GM23338 (cell line): ENCODE measurements around the gene UQCC2.
A peak's percentile ranks its signal among the peaks of the same experiment; 100 is the strongest.

Source experiments
- CREB1 ChIP-seq: fragments of 250-450 bp; sonication (Bioruptor Pico); IDR thresholded peaks from 2 replicates; pipeline ENCODE4 v1.5.0; 2020; ENCODE audit warnings: low read depth, mild to moderate bottlenecking, moderate library complexity
- EZH2 ChIP-seq: fragments of 200-600 bp; sonication (generic); IDR thresholded peaks from one replicate; pipeline ENCODE4 v1.8.0; 2017; ENCODE audit warnings: antibody characterized with exemption, mild to moderate bottlenecking, low read depth; ENCODE audit not compliant: unreplicated experiment
- EZH2phosphoT487 ChIP-seq: fragments of 200-600 bp; sonication (generic); IDR thresholded peaks from one replicate; pipeline ENCODE4 v1.8.1; 2018; ENCODE audit warnings: antibody characterized with exemption; ENCODE audit not compliant: unreplicated experiment
- JUNB ChIP-seq: IDR thresholded peaks from one replicate; pipeline ENCODE4 v1.6.1; 2016; ENCODE audit warnings: antibody characterized with exemption; ENCODE audit not compliant: unreplicated experiment
- NANOG ChIP-seq: IDR thresholded peaks from 2 replicates; pipeline ENCODE4 v1.6.1; 2016; ENCODE audit warnings: antibody characterized with exemption, borderline replicate concordance
- POLR2AphosphoS5 ChIP-seq: IDR thresholded peaks from 2 replicates; pipeline ENCODE4 v1.6.1; 2016; ENCODE audit warnings: antibody characterized with exemption, low read depth
- STAT1 ChIP-seq: IDR thresholded peaks from one replicate; pipeline ENCODE4 v1.6.1; 2016; ENCODE audit warnings: antibody characterized with exemption; ENCODE audit not compliant: unreplicated experiment
- ZNF114 ChIP-seq: fragments of 250-450 bp; sonication (Bioruptor Pico); IDR thresholded peaks from 2 replicates; pipeline ENCODE4 v1.5.0; 2020; ENCODE audit warnings: mild to moderate bottlenecking, moderate library complexity
- ZNF331 ChIP-seq: fragments of 250-450 bp; sonication (Bioruptor Pico); IDR thresholded peaks from 2 replicates; pipeline ENCODE4 v1.5.0; 2020; ENCODE audit warnings: low read depth, mild to moderate bottlenecking, moderate library complexity
- TF ChIP-seq, protein P1 (sequence below), 2 experiments: fragments of 200-600 bp in 1 of 2; sonication (generic) in 1 of 2; conservative IDR thresholded peaks; 2 replicates each; pipeline versions ENCODE4 v1.5.1 to v1.6.1; 2016 to 2017; ENCODE audit warnings: antibody characterized with exemption in 2 of 2, low read depth in 2 of 2, mild to moderate bottlenecking in 2 of 2, moderate library complexity in 1 of 2
- TF ChIP-seq, protein P2 (sequence below): IDR thresholded peaks from one replicate; pipeline ENCODE4 v1.6.1; 2018; ENCODE audit warnings: antibody characterized with exemption; ENCODE audit not compliant: unreplicated experiment
- TF ChIP-seq, protein P3 (sequence below): IDR thresholded peaks from 2 replicates; pipeline ENCODE4 v1.6.1; 2016; ENCODE audit warnings: antibody characterized with exemption
- TF ChIP-seq, protein P4 (sequence below): fragments of 250-450 bp; sonication (Bioruptor Pico); IDR thresholded peaks from 2 replicates; pipeline ENCODE4 v1.5.0; 2020; ENCODE audit warnings: mild to moderate bottlenecking, moderate library complexity

DNA sequence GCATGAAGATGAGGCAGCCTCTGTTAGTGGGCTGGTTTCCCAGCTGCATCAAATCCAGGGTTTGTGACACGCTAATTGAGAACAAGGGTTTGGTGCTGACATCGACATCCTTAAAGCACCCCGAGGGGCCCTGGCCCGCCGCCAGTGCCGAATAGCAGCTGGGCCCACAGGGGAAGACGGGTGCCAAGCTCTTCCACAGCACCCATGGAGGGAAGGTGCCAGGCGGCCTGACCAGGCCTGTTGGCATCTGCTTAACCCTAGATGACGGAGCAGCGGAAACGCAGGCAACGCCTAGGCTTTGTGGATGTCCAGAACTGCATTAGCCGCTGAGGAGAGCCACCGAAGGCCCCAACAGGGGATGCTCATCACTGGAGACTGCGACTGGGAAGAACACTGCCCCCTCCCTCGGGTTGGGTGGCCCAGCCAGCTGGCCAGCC, 16.0 kb downstream of the UQCC2 start:
- TF ChIP-seq, protein P1, sequence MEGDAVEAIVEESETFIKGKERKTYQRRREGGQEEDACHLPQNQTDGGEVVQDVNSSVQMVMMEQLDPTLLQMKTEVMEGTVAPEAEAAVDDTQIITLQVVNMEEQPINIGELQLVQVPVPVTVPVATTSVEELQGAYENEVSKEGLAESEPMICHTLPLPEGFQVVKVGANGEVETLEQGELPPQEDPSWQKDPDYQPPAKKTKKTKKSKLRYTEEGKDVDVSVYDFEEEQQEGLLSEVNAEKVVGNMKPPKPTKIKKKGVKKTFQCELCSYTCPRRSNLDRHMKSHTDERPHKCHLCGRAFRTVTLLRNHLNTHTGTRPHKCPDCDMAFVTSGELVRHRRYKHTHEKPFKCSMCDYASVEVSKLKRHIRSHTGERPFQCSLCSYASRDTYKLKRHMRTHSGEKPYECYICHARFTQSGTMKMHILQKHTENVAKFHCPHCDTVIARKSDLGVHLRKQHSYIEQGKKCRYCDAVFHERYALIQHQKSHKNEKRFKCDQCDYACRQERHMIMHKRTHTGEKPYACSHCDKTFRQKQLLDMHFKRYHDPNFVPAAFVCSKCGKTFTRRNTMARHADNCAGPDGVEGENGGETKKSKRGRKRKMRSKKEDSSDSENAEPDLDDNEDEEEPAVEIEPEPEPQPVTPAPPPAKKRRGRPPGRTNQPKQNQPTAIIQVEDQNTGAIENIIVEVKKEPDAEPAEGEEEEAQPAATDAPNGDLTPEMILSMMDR (conservative IDR thresholded peaks at IDR 0.05; ENCODE audit: low read depth in 2 of 2), result no peak
- TF ChIP-seq CREB1 (no peak), POLR2AphosphoS5 (0 out of 2 replicates have a peak, but pooled peaks have one; percentile 9), EZH2 (no peak), EZH2phosphoT487 (no peak), ZNF331 (CRISPR knock-in tag) (no peak), JUNB (no peak), STAT1 (no peak), NANOG (no peak), ZNF114 (CRISPR knock-in tag) (no peak)
- TF ChIP-seq, protein P2, sequence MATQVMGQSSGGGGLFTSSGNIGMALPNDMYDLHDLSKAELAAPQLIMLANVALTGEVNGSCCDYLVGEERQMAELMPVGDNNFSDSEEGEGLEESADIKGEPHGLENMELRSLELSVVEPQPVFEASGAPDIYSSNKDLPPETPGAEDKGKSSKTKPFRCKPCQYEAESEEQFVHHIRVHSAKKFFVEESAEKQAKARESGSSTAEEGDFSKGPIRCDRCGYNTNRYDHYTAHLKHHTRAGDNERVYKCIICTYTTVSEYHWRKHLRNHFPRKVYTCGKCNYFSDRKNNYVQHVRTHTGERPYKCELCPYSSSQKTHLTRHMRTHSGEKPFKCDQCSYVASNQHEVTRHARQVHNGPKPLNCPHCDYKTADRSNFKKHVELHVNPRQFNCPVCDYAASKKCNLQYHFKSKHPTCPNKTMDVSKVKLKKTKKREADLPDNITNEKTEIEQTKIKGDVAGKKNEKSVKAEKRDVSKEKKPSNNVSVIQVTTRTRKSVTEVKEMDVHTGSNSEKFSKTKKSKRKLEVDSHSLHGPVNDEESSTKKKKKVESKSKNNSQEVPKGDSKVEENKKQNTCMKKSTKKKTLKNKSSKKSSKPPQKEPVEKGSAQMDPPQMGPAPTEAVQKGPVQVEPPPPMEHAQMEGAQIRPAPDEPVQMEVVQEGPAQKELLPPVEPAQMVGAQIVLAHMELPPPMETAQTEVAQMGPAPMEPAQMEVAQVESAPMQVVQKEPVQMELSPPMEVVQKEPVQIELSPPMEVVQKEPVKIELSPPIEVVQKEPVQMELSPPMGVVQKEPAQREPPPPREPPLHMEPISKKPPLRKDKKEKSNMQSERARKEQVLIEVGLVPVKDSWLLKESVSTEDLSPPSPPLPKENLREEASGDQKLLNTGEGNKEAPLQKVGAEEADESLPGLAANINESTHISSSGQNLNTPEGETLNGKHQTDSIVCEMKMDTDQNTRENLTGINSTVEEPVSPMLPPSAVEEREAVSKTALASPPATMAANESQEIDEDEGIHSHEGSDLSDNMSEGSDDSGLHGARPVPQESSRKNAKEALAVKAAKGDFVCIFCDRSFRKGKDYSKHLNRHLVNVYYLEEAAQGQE, result no peak
- TF ChIP-seq, protein P3, sequence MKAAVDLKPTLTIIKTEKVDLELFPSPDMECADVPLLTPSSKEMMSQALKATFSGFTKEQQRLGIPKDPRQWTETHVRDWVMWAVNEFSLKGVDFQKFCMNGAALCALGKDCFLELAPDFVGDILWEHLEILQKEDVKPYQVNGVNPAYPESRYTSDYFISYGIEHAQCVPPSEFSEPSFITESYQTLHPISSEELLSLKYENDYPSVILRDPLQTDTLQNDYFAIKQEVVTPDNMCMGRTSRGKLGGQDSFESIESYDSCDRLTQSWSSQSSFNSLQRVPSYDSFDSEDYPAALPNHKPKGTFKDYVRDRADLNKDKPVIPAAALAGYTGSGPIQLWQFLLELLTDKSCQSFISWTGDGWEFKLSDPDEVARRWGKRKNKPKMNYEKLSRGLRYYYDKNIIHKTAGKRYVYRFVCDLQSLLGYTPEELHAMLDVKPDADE, result no peak
- TF ChIP-seq, protein P4, sequence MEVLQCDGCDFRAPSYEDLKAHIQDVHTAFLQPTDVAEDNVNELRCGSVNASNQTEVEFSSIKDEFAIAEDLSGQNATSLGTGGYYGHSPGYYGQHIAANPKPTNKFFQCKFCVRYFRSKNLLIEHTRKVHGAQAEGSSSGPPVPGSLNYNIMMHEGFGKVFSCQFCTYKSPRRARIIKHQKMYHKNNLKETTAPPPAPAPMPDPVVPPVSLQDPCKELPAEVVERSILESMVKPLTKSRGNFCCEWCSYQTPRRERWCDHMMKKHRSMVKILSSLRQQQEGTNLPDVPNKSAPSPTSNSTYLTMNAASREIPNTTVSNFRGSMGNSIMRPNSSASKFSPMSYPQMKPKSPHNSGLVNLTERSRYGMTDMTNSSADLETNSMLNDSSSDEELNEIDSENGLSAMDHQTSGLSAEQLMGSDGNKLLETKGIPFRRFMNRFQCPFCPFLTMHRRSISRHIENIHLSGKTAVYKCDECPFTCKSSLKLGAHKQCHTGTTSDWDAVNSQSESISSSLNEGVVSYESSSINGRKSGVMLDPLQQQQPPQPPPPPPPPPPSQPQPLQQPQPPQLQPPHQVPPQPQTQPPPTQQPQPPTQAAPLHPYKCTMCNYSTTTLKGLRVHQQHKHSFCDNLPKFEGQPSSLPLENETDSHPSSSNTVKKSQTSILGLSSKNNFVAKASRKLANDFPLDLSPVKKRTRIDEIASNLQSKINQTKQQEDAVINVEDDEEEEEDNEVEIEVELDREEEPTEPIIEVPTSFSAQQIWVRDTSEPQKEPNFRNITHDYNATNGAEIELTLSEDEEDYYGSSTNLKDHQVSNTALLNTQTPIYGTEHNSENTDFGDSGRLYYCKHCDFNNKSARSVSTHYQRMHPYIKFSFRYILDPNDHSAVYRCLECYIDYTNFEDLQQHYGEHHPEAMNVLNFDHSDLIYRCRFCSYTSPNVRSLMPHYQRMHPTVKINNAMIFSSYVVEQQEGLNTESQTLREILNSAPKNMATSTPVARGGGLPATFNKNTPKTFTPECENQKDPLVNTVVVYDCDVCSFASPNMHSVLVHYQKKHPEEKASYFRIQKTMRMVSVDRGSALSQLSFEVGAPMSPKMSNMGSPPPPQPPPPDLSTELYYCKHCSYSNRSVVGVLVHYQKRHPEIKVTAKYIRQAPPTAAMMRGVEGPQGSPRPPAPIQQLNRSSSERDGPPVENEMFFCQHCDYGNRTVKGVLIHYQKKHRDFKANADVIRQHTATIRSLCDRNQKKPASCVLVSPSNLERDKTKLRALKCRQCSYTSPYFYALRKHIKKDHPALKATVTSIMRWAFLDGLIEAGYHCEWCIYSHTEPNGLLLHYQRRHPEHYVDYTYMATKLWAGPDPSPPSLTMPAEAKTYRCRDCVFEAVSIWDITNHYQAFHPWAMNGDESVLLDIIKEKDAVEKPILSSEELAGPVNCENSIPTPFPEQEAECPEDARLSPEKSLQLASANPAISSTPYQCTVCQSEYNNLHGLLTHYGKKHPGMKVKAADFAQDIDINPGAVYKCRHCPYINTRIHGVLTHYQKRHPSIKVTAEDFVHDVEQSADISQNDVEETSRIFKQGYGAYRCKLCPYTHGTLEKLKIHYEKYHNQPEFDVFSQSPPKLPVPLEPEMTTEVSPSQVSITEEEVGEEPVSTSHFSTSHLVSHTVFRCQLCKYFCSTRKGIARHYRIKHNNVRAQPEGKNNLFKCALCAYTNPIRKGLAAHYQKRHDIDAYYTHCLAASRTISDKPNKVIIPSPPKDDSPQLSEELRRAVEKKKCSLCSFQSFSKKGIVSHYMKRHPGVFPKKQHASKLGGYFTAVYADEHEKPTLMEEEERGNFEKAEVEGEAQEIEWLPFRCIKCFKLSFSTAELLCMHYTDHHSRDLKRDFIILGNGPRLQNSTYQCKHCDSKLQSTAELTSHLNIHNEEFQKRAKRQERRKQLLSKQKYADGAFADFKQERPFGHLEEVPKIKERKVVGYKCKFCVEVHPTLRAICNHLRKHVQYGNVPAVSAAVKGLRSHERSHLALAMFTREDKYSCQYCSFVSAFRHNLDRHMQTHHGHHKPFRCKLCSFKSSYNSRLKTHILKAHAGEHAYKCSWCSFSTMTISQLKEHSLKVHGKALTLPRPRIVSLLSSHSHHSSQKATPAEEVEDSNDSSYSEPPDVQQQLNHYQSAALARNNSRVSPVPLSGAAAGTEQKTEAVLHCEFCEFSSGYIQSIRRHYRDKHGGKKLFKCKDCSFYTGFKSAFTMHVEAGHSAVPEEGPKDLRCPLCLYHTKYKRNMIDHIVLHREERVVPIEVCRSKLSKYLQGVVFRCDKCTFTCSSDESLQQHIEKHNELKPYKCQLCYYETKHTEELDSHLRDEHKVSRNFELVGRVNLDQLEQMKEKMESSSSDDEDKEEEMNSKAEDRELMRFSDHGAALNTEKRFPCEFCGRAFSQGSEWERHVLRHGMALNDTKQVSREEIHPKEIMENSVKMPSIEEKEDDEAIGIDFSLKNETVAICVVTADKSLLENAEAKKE (CRISPR knock-in tag), result no peak
